Peyer's patch (tissue), 4 donors: Measurements from ENCODE around the gene HNF4A. TPM values are rescaled to one million over a fixed set of nuclear protein-coding genes. Genes with fewer than 3 reads are reported as not detected.

Source experiments
- DNase-seq, 3 donors: peaks; one replicate each; pipeline ENCODE4 v3.0.0-alpha.2; 2017 to 2019
- H3K27ac ChIP-seq, 4 donors: fragments of 200-600 bp; sonication (generic); one replicate each; pipeline ENCODE4 v1.5.1; 2016 to 2019
- H3K27me3 ChIP-seq, 2 donors: fragments of 200-600 bp; sonication (generic); one replicate each; pipeline ENCODE4 v1.5.1; 2019
- H3K36me3 ChIP-seq, 3 donors: fragments of 200-600 bp; sonication (generic); one replicate each; pipeline ENCODE4 v1.5.1; 2016 to 2019
- H3K4me1 ChIP-seq, 4 donors: fragments of 200-600 bp; sonication (generic); one replicate each; pipeline ENCODE4 v1.5.1; 2016 to 2019
- H3K4me3 ChIP-seq, 4 donors: fragments of 200-600 bp; sonication (generic); 1 replicate in 3 of 4; 2 replicates in 1 of 4; pipeline ENCODE4 v1.5.1; 2016 to 2019; ENCODE audit warnings: mild to moderate bottlenecking in 1 of 4
- H3K9me3 ChIP-seq, 4 donors: fragments of 200-600 bp; sonication (generic); one replicate each; pipeline ENCODE4 v1.5.1; 2016 to 2019; ENCODE audit warnings: mild to moderate bottlenecking in 1 of 4
- POLR2A ChIP-seq, 2 donors: fragments of 450-650 bp; IDR thresholded peaks; one replicate each; pipeline ENCODE4 v1.5.1; 2017; ENCODE audit warnings: antibody characterized with exemption in 2 of 2, mild to moderate bottlenecking in 2 of 2, moderate library complexity in 2 of 2
- small RNA-seq, 2 donors: library from RNA; depleted of rRNA; stranded (forward); fragments of <200 nt; gene quantifications; one replicate each; pipeline ENCODE3, GENCODE V24; 2016
- total RNA-seq, 4 donors: library from RNA; depleted of rRNA; stranded (reverse); fragments of >200 nt; gene quantifications; one replicate each; pipeline ENCODE4 v1.1.0, GENCODE V29; 2016
- TF ChIP-seq, protein P1 (sequence below), 6 experiments: fragments of 450-650 bp in 4 of 6; fragments of 200-600 bp in 2 of 6; sonication (generic) in 1 of 6; IDR thresholded peaks; one replicate each; pipeline ENCODE4 v1.5.1; 2017 to 2019; ENCODE audit warnings: antibody characterized with exemption in 6 of 6, mild to moderate bottlenecking in 3 of 6, moderate library complexity in 1 of 6

The HNF4A gene
- total RNA-seq, 4 donors from 2014 or later: 76.7 to 346 (median 308) TPM

DNA sequence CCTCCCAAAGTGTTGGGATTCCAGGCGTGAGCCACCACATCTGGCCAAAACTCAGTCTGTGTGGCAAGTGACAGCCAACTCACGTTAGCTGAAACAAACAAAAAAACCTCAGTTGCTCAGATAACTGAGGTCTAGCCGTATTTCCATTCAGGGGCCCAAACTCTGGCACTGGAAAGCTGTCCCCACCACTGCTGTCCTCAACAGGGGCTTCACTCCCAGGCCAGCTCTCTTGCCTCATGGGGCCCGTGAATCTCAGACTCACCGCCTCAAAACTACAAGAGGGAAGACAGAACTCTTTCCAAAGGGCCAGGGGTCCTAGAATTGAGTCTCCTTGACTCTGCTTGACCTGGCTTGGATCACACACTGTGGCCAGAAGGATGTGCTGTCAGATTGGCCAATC is 127.6 kb downstream of the HNF4A start:
- Histone ChIP-seq H3K27me3 (no peaks in the 10 kb centered on the region), H3K36me3 (peaks cover 0 to 70% (median 0%) of the 10 kb centered on the region in 3 donors), H3K9me3 (no peaks in the 10 kb centered on the region), H3K4me1 (no peaks in the 10 kb centered on the region), H3K4me3 (no peak overlapping the region), H3K27ac (no peak overlapping the region)
- no peak for TF ChIP-seq POLR2A (IDR thresholded peaks at IDR 0.05)
- TF ChIP-seq, protein P1, sequence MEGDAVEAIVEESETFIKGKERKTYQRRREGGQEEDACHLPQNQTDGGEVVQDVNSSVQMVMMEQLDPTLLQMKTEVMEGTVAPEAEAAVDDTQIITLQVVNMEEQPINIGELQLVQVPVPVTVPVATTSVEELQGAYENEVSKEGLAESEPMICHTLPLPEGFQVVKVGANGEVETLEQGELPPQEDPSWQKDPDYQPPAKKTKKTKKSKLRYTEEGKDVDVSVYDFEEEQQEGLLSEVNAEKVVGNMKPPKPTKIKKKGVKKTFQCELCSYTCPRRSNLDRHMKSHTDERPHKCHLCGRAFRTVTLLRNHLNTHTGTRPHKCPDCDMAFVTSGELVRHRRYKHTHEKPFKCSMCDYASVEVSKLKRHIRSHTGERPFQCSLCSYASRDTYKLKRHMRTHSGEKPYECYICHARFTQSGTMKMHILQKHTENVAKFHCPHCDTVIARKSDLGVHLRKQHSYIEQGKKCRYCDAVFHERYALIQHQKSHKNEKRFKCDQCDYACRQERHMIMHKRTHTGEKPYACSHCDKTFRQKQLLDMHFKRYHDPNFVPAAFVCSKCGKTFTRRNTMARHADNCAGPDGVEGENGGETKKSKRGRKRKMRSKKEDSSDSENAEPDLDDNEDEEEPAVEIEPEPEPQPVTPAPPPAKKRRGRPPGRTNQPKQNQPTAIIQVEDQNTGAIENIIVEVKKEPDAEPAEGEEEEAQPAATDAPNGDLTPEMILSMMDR (IDR thresholded peaks at IDR 0.05): no peak
- DNase-seq: no peak

Small RNA genes lying within 50 kb of the gene (small RNA-seq; reads per million reads assigned to genes)
- 0 reads per million in 2 donors for gene MIR3646
- gene RF00019: 0 reads per million in 2 donors
- gene RPL37AP1: 0 reads per million in 2 donors

Other genes starting within 250 kb of the HNF4A start
- 1 to 10 TPM; 1.2 to 8.0 (median 4.2) TPM for gene JPH2, start 168.5 kb upstream of the HNF4A start, total RNA-seq
- 10 to 100 TPM; 37.6 to 55.3 (median 38.2) TPM for gene OSER1, start 144.9 kb upstream of the HNF4A start, total RNA-seq
- gene GDAP1L1, start 108.4 kb upstream of the HNF4A start, total RNA-seq: 1 to 10 TPM in 2 of 4 donors, not detected in 2; 1.2 to 2.3 TPM
- gene FITM2, start 44.5 kb upstream of the HNF4A start, total RNA-seq: 10 to 100 TPM in 3 of 4 donors, 1 to 10 TPM in 1; 8.7 to 11.7 (median 10.8) TPM
- gene R3HDML, start 18.7 kb upstream of the HNF4A start, total RNA-seq: not detected
- 10 to 100 TPM in 1 of 4 donors, 1 to 10 TPM in 3; 6.0 to 30.5 (median 8.9) TPM for gene TTPAL, start 120.2 kb downstream of the HNF4A start, total RNA-seq
- 10 to 100 TPM; 24.8 to 70.0 (median 54.2) TPM for gene SERINC3, start 166.4 kb downstream of the HNF4A start, total RNA-seq
- 10 to 100 TPM; 27.9 to 60.2 (median 28.3) TPM for gene PKIG, start 226.9 kb downstream of the HNF4A start, total RNA-seq